Kidney epithelial cell (primary cell): ENCODE measurements around the gene TNIP3. TPM values are rescaled to one million over a fixed set of nuclear protein-coding genes. Genes with fewer than 3 reads are reported as not detected.
"Not testable (repeated sequence)": the region's sequence is repeated elsewhere in the genome, so short reads cannot be mapped to it uniquely, and the experiment has no call there.

Experiments
- DNase-seq: peaks from one replicate; pipeline ENCODE4 v3.0.0-alpha.2; 2010; ENCODE audit warnings: low read depth
- H3K27me3 ChIP-seq: 2 replicates; pipeline ENCODE4 v1.6.0; 2011; ENCODE audit warnings: low read length; ENCODE audit not compliant: control insufficient read depth, insufficient read depth
- H3K36me3 ChIP-seq: 2 replicates; pipeline ENCODE4 v1.5.1; 2011; ENCODE audit warnings: low read length; ENCODE audit not compliant: control insufficient read depth, insufficient read depth
- H3K4me3 ChIP-seq: 2 replicates; pipeline ENCODE4 v1.5.1; 2011; ENCODE audit warnings: low read depth, mild to moderate bottlenecking, control low read depth, low read length
- CTCF ChIP-seq: IDR thresholded peaks from 2 replicates; pipeline ENCODE4 v1.5.1; 2011; ENCODE audit warnings: mild to moderate bottlenecking, moderate library complexity, low read length, control low read depth, inconsistent platforms; ENCODE audit not compliant: insufficient read depth, poor library complexity, severe bottlenecking
- total RNA-seq: library from RNA; depleted of rRNA; stranded (reverse); fragments of >200 nt; gene quantifications from 2 replicates; pipeline ENCODE4 v1.2.3, GENCODE V29; 2015

TNIP3 gene
- total RNA-seq: 0.21 and 1.1 TPM in 2 replicates

- no peak within 1 kb of the TSS for H3K4me3 ChIP-seq
- no peaks in the 10 kb centered on the region for H3K27me3 ChIP-seq
- no peaks in the 10 kb centered on the region for H3K36me3 ChIP-seq
- no peak for TF ChIP-seq CTCF
- no peak for DNase-seq
Observed at GRCh38 chr4:121164291-121164690, at the start of gene TNIP3. TNIP3 (minus strand) TSS chr4:121164321; CDS start chr4:121164125, 196 bp downstream.

- TF ChIP-seq CTCF: no peak
- Histone ChIP-seq H3K36me3 (no peaks in the 10 kb centered on the region), H3K4me3 (no peak overlapping the region), H3K27me3 (no peaks in the 10 kb centered on the region)
- no peak for DNase-seq
Observed at GRCh38 chr4:121212806-121213205, 48.7 kb upstream of the TNIP3 start.

GRCh38 chr4:121209171-121209570 lies 45.0 kb upstream of the TNIP3 start:
- no peak for DNase-seq
- Histone ChIP-seq H3K4me3 (no peak overlapping the region), H3K27me3 (no peaks in the 10 kb centered on the region), H3K36me3 (no peaks in the 10 kb centered on the region)
- no peak for TF ChIP-seq CTCF

- DNase-seq: no peak
- TF ChIP-seq CTCF: no peak
- H3K27me3 ChIP-seq: no peaks in the 10 kb centered on the region
- no peaks in the 10 kb centered on the region for H3K36me3 ChIP-seq
- no peak overlapping the region for H3K4me3 ChIP-seq
Observed at GRCh38 chr4:121208244-121209007, 44.3 kb upstream of the TNIP3 start.

GRCh38 chr4:121205777-121206176 lies 41.7 kb upstream of the TNIP3 start:
- H3K36me3 ChIP-seq, DNase-seq: not testable (repeated sequence)

GRCh38 chr4:121200795-121201472 lies 36.8 kb upstream of the TNIP3 start:
- no peak overlapping the region for H3K4me3 ChIP-seq
- no peak for DNase-seq

More at GRCh38 chr4:121205777-121206176, 41.7 kb upstream of the TNIP3 start:
- not testable (repeated sequence) for H3K27me3 ChIP-seq, H3K4me3 ChIP-seq

More at GRCh38 chr4:121200795-121201472, 36.8 kb upstream of the TNIP3 start:
- Histone ChIP-seq H3K36me3 (no peaks in the 10 kb centered on the region), H3K27me3 (no peaks in the 10 kb centered on the region)
- no peak for TF ChIP-seq CTCF
